ENCODE data around the gene TCHP. TPM values are rescaled to one million over a fixed set of nuclear protein-coding genes. Genes with fewer than 3 reads are reported as not detected.
"Not testable (repeated sequence)": the region's sequence is repeated elsewhere in the genome, so short reads cannot be mapped to it uniquely, and the experiment has no call there.

TCHP gene
- total RNA-seq, 2 experiments from 2014 or later, result 13.3 to 29.8 TPM

DNA sequence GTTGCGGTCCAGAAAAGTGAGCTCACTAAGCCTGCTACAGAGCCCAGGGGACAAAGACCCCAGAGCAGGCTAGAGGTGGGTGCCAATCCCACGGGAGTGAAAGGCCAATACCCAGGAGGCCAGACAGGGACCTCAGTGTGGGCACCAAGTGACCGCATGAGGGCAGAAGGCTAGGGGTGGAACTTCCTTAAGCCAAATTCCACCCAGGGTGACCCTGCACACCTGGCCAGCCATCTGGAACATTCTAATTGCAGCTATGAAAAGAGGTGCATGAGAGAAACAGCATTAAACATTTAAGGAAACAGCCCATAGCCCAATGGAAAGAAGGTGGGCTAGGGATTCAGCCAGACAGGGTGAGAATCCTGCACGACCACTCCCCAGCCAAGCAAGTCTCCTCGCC, 39.1 kb upstream of the TCHP start:
- no peak for DNase-seq (ENCODE audit: low spot score)
- Histone ChIP-seq H2AFZ (ENCODE audit: low read length) (no peak overlapping the region), H3K79me2 (ENCODE audit: insufficient read depth, low read depth, low read length) (no peaks in the 10 kb centered on the region), H4K20me1 (ENCODE audit: insufficient read depth, low read length) (no peaks in the 10 kb centered on the region), H3K4me1 (ENCODE audit: insufficient read depth, low read length, poor library complexity, severe bottlenecking) (peaks cover 3% of the 10 kb centered on the region), H3K9me3 (ENCODE audit: low read length) (no peaks in the 10 kb centered on the region), H3K27ac (ENCODE audit: low read depth, low read length, poor library complexity, severe bottlenecking) (no peak overlapping the region), H3K4me3 (ENCODE audit: low read depth, low read length, poor library complexity, severe bottlenecking) (no peak overlapping the region), H3K4me2 (ENCODE audit: low read length) (no peak overlapping the region), H3K36me3 (ENCODE audit: insufficient read depth, low read length) (peaks cover 8% of the 10 kb centered on the region; the same call in 1 of the 2 replicates), H3K9me2 (ENCODE audit: insufficient read depth, low read length) (no peaks in the 10 kb centered on the region)
- intact Hi-C loops (cut with micrococcal nuclease; ENCODE audit: unreplicated experiment), result no loop called here
- BruUV-seq (replicated peaks), result no TSS peak
- POLR2A ChIA-PET, result interaction anchor here (0.8 kb wide), 1 partner anchor 15 kb away, joined by 3 read pairs; no protein-coding TSS in a partner anchor
- TF ChIP-seq CTCF (conservative IDR thresholded peaks at IDR 0.05; ENCODE audit: low read length), result no peak
- TF ChIP-seq EZH2phosphoT487 (IDR thresholded peaks at IDR 0.05; ENCODE audit: borderline replicate concordance, low read depth, low read length), result no peak
- CTCF ChIA-PET (ENCODE audit: unreplicated experiment), result no interaction called here

DNA sequence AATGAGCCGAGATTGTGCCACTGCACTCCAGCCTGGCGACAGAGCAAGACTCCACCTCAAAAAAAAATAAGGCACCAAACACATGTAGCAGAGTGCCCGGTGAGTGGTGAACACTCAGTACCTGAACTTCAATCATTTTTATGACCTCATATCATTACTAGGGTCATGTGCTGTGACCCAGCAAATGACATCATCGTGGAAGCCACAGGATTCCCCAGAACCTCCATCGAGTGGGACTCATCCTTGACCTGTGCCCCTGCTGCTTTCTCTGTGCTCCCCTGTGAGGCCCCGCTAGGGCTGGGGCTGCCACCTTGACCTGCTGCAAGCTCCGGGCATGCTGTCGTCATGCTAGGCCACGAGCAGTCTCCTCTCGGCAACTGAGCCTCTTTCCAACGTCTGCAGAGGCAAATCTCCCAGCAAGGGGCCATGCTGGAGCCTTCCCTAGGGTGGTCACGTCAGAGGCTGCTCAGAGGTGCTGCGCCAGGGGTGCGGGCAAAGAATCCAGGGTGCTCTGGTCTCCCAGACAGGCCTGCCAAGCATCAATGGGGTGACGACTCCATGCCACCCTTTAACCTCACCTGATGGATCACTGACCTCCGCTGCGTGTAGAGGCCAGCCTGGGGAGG, 38.3 kb upstream of the TCHP start:
- H3K9me3 ChIP-seq (ENCODE audit: low read length), result no peaks in the 10 kb centered on the region
- no TSS peak for BruUV-seq (replicated peaks)
- no peaks in the 10 kb centered on the region for H3K79me2 ChIP-seq (ENCODE audit: insufficient read depth, low read depth, low read length)
- POLR2A ChIA-PET, result no interaction called here
- H4K20me1 ChIP-seq (ENCODE audit: insufficient read depth, low read length), result no peaks in the 10 kb centered on the region
- H3K4me1 ChIP-seq (ENCODE audit: insufficient read depth, low read length, poor library complexity, severe bottlenecking), result peaks cover 3% of the 10 kb centered on the region
- CTCF ChIA-PET (ENCODE audit: unreplicated experiment), result no interaction called here
- peaks cover 8% of the 10 kb centered on the region; the same call in 1 of the 2 replicates for H3K36me3 ChIP-seq (ENCODE audit: insufficient read depth, low read length)
- no peak overlapping the region for H3K4me3 ChIP-seq (ENCODE audit: low read depth, low read length, poor library complexity, severe bottlenecking)
- H2AFZ ChIP-seq (ENCODE audit: low read length), result no peak overlapping the region
- H3K4me2 ChIP-seq (ENCODE audit: low read length), result no peak overlapping the region
- no peak overlapping the region for H3K27ac ChIP-seq (ENCODE audit: low read depth, low read length, poor library complexity, severe bottlenecking)
- no peak for DNase-seq (ENCODE audit: low spot score)
- H3K9me2 ChIP-seq (ENCODE audit: insufficient read depth, low read length), result no peaks in the 10 kb centered on the region
- TF ChIP-seq CTCF (conservative IDR thresholded peaks at IDR 0.05; ENCODE audit: low read length), result no peak
- TF ChIP-seq EZH2phosphoT487 (IDR thresholded peaks at IDR 0.05; ENCODE audit: borderline replicate concordance, low read depth, low read length), result no peak
- intact Hi-C loops (cut with micrococcal nuclease; ENCODE audit: unreplicated experiment), result no loop called here

DNA sequence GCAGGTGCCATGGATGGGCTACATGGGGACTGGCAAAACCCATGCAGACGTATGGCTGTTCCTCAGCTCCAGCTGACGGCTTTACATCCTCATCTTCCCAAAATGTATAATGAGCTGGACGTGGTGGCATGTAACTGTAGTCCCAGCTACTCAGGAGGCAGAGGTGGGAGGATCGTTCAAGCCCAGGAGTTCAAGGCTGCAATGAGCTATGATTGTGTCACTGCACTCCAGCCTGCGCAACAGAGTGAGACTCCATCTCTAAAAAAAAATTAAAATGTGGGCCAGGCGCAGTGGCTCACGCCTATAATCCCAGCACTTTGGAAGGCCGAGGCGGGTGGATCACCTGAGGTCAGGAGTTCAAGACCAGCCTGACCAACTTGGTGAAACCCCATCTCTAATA, 37.6 kb upstream of the TCHP start:
- H3K79me2 ChIP-seq (ENCODE audit: insufficient read depth, low read depth, low read length); H3K9me2 ChIP-seq (ENCODE audit: insufficient read depth, low read length); BruUV-seq (replicated peaks); CTCF ChIA-PET (ENCODE audit: unreplicated experiment); intact Hi-C loops (cut with micrococcal nuclease; ENCODE audit: unreplicated experiment); H3K27ac ChIP-seq (ENCODE audit: low read depth, low read length, poor library complexity, severe bottlenecking); H3K9me3 ChIP-seq (ENCODE audit: low read length); H2AFZ ChIP-seq (ENCODE audit: low read length); H3K4me1 ChIP-seq (ENCODE audit: insufficient read depth, low read length, poor library complexity, severe bottlenecking); H3K4me3 ChIP-seq (ENCODE audit: low read depth, low read length, poor library complexity, severe bottlenecking); DNase-seq (ENCODE audit: low spot score); H4K20me1 ChIP-seq (ENCODE audit: insufficient read depth, low read length); H3K36me3 ChIP-seq (ENCODE audit: insufficient read depth, low read length); H3K4me2 ChIP-seq (ENCODE audit: low read length): not testable (repeated sequence)
- POLR2A ChIA-PET, result interaction anchor here (0.5 kb wide), 1 partner anchor 156 kb away, joined by 3 read pairs; no protein-coding TSS in a partner anchor
